Stomach (tissue), 4 donors: ENCODE results near the gene TMEM134.

ENCODE experiments used
- CTCF ChIP-seq, 7 experiments: fragments of 450-650 bp in 4 of 7; fragments of 200-600 bp in 3 of 7; sonication (generic) in 3 of 7; IDR thresholded peaks; one replicate each; pipeline ENCODE4 v1.5.1; 2016 to 2019; ENCODE audit warnings: antibody characterized with exemption in 7 of 7, control low read depth in 2 of 7, mild to moderate bottlenecking in 1 of 7
- POLR2AphosphoS5 ChIP-seq, 3 donors: sonication (generic); formaldehyde crosslinking; IDR thresholded peaks; one replicate each; pipeline ENCODE4 v1.6.1; 2016; ENCODE audit warnings: antibody characterized with exemption in 3 of 3

- TF ChIP-seq CTCF (IDR thresholded peaks at IDR 0.05) (no peak), POLR2AphosphoS5 (IDR thresholded peaks at IDR 0.05) (no peak)
Observed at GRCh38 chr11:67442504-67443404, 26.3 kb downstream of the TMEM134 start.
